Glutamatergic neuron (in vitro differentiated cells): Measurements from ENCODE around the gene TMPRSS3. TPM values are rescaled to one million over a fixed set of nuclear protein-coding genes. Genes with fewer than 3 reads are reported as not detected.

Experiments used
- DNase-seq: peaks from one replicate; pipeline ENCODE4 v3.0.0; 2022
- H3K27ac Mint-ChIP-seq: one replicate; pipeline ENCODE4 v1.8.0; 2020; ENCODE audit warnings: mild to moderate bottlenecking, mixed read lengths, inconsistent platforms; ENCODE audit not compliant: unreplicated experiment
- H3K27me3 Mint-ChIP-seq: one replicate; pipeline ENCODE4 v1.8.0; 2020; ENCODE audit warnings: mild to moderate bottlenecking, moderate library complexity, mixed read lengths, inconsistent platforms; ENCODE audit not compliant: unreplicated experiment
- H3K36me3 Mint-ChIP-seq: one replicate; pipeline ENCODE4 v1.8.0; 2020; ENCODE audit warnings: mild to moderate bottlenecking, mixed read lengths, inconsistent platforms; ENCODE audit not compliant: unreplicated experiment
- H3K4me1 Mint-ChIP-seq: one replicate; pipeline ENCODE4 v1.8.0; 2020; ENCODE audit warnings: mild to moderate bottlenecking, low read depth, mixed read lengths, inconsistent platforms; ENCODE audit not compliant: unreplicated experiment
- H3K4me3 Mint-ChIP-seq: one replicate; pipeline ENCODE4 v1.8.0; 2020; ENCODE audit warnings: mild to moderate bottlenecking, mixed read lengths, inconsistent platforms; ENCODE audit not compliant: unreplicated experiment
- H3K9me3 Mint-ChIP-seq: one replicate; pipeline ENCODE4 v1.8.0; 2020; ENCODE audit warnings: mild to moderate bottlenecking, moderate library complexity, mixed read lengths, inconsistent platforms; ENCODE audit not compliant: unreplicated experiment
- total RNA-seq: library from RNA; stranded (reverse); fragmentation: NEBNext Ultra II Directional; extraction: Animal tissue kit (Norgen Biotek cat#: 25700); gene quantifications from one replicate; pipeline ENCODE4 v1.2.1, GENCODE V29; 2021; ENCODE audit not compliant: unreplicated experiment
- TF ChIP-seq, protein P1 (sequence below): fragments of 200-600 bp; sonication (generic); IDR thresholded peaks from one replicate; pipeline ENCODE4 v1.5.0; 2021; ENCODE audit not compliant: partially characterized antibody, unreplicated experiment

TMPRSS3 gene
- total RNA-seq, 1 donor from 2014 or later: 0.71 TPM

DNA sequence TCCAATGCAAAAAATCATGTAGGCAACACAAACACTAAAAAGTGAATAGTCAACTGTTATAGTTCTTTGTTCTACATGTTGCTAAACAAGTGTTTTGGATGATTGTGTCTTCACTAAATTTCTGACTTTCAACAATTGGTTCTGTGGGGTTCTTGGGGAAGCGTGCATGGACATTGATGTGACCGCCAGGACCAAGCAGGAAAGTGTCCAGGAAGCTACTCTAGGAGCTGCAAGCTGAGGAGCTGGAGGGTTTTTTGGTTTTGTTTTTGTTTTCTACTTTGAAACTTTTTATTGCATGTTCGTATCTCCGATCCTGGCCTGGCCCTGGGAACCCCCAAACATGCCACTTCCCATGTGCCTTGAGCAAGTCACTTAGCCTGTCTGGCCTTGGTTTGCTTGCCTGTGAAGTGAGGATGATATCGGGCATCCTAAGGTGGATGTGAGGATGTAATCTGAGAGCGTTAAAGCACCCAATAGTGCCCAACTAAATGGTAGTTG lies 8.0 kb downstream of the TMPRSS3 start:
- Mint-ChIP-seq H3K36me3 (peaks cover 10% of the 10 kb centered on the region), H3K27ac (no peak overlapping the region), H3K27me3 (peaks cover 1% of the 10 kb centered on the region), H3K4me1 (peaks cover 14% of the 10 kb centered on the region), H3K9me3 (peaks cover 6% of the 10 kb centered on the region), H3K4me3 (no peak overlapping the region)
- peak; percentile 2 for DNase-seq
- TF ChIP-seq, protein P1, sequence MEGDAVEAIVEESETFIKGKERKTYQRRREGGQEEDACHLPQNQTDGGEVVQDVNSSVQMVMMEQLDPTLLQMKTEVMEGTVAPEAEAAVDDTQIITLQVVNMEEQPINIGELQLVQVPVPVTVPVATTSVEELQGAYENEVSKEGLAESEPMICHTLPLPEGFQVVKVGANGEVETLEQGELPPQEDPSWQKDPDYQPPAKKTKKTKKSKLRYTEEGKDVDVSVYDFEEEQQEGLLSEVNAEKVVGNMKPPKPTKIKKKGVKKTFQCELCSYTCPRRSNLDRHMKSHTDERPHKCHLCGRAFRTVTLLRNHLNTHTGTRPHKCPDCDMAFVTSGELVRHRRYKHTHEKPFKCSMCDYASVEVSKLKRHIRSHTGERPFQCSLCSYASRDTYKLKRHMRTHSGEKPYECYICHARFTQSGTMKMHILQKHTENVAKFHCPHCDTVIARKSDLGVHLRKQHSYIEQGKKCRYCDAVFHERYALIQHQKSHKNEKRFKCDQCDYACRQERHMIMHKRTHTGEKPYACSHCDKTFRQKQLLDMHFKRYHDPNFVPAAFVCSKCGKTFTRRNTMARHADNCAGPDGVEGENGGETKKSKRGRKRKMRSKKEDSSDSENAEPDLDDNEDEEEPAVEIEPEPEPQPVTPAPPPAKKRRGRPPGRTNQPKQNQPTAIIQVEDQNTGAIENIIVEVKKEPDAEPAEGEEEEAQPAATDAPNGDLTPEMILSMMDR: no peak

DNA sequence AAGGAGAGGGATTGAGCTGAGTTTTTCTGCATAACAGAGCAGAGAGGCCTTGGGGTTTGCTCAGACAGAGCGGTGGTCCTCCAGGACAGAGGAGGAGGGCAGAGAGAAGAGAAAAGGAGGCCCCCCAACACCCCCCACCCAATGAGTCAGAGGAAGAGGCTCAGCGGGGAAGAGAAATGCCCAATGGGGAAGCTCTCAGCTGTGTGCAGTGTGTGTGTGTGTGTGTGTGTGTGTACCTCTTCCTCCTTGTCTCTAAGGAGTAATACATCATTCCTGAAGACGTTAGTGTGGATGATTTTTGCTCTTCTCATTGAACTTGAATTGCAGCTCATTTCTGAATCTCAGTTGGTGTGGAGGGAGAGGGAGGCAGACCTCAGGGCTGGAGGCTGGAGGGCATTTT lies 8.7 kb downstream of the TMPRSS3 start:
- peaks cover 14% of the 10 kb centered on the region for H3K36me3 Mint-ChIP-seq
- H3K9me3 Mint-ChIP-seq: peaks cover 6% of the 10 kb centered on the region
- peaks cover 1% of the 10 kb centered on the region for H3K27me3 Mint-ChIP-seq
- no peak overlapping the region for H3K4me3 Mint-ChIP-seq
- peak; percentile 9 for DNase-seq
- H3K27ac Mint-ChIP-seq: no peak overlapping the region
- TF ChIP-seq, protein P1: no peak
- H3K4me1 Mint-ChIP-seq: peaks cover 12% of the 10 kb centered on the region

DNA sequence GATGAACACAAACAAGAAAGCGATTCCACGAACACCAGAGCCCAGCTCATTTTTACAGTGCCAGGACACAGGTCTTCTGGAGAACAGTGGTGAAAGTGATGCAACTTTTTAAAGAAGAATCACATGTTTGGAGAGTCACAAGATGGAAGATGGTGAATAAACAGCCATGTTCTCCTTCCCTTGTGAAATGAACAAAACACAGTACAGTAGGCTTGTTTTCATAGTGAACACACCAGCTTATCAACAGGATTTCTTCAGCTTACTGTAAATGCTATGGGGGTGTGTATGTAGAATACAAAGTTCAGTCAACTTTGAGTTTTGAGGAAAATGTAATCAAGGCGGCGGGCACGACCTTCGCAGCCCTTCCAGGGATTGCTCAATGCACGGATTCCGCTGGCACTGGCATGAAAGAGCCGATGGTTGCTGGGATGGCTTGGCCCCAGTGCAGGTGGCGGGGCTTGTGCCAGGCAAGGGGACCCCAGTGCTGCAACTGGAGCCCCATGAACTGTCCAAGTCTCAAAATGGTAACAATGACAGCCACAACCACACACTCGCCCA lies 9.7 kb downstream of the TMPRSS3 start:
- H3K27me3 Mint-ChIP-seq: peaks cover 1% of the 10 kb centered on the region
- TF ChIP-seq, protein P1: no peak
- H3K4me1 Mint-ChIP-seq: peaks cover 6% of the 10 kb centered on the region
- peaks cover 14% of the 10 kb centered on the region for H3K36me3 Mint-ChIP-seq
- H3K9me3 Mint-ChIP-seq: peaks cover 6% of the 10 kb centered on the region
- H3K4me3 Mint-ChIP-seq: no peak overlapping the region
- H3K27ac Mint-ChIP-seq: no peak overlapping the region
- DNase-seq: peak; percentile 2

DNA sequence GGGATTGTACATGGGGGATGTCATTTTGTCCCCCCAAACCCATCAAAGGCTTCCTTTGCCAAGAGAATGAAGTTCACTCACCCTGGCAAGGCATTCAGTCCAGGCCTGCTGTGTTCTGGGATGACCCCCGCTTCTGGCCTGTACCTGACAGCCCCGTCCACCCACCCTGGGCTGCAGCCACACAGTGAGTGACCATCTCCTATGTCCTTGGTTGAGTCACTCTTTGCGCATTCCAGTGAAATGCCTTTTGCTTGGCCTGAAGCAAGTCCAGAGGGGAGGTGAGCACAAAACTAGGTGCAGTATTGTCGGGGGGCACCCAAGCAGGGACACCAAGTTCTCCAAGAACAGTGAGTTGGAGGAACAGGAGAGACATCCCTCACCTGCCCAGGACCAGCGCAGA lies 10.2 kb downstream of the TMPRSS3 start:
- Mint-ChIP-seq H3K36me3 (peaks cover 14% of the 10 kb centered on the region), H3K9me3 (peaks cover 5% of the 10 kb centered on the region), H3K27ac (no peak overlapping the region), H3K4me3 (no peak overlapping the region), H3K4me1 (peaks cover 6% of the 10 kb centered on the region), H3K27me3 (peaks cover 1% of the 10 kb centered on the region)
- no peak for DNase-seq
- TF ChIP-seq, protein P1: no peak

DNA sequence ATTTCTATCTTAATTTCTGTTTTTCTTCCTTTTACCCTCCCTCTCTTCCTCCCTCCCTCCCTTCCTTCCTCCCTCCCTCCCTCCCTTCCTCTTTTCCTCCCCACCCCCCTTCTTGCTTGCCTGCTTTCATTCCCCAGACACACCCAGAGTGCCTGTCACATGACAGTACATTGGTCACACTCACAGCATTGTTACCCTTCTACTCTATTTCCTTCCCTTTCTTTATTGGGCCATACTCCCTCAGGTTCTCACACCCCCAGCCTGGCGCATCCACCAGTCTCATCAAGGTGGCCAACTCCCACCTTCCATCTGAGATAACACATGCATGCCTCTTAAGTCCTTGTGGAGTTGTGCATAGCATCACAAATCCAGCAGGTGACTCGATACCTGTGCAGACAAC lies 10.9 kb downstream of the TMPRSS3 start:
- Mint-ChIP-seq H3K27ac (no peak overlapping the region), H3K36me3 (peaks cover 14% of the 10 kb centered on the region), H3K4me1 (peaks cover 6% of the 10 kb centered on the region), H3K4me3 (no peak overlapping the region), H3K9me3 (peaks cover 3% of the 10 kb centered on the region), H3K27me3 (peaks cover 1% of the 10 kb centered on the region)
- TF ChIP-seq, protein P1: no peak
- DNase-seq: no peak
